IMR-90 (cell line): ENCODE data around the gene TMC7. TPM values are rescaled to one million over a fixed set of nuclear protein-coding genes. Genes with fewer than 3 reads are reported as not detected.
"Not testable (repeated sequence)": the region's sequence is repeated elsewhere in the genome, so short reads cannot be mapped to it uniquely, and the experiment has no call there.

ENCODE experiments used
- ATAC-seq: fragments of 200-7000 bp; cut with Tn5 transposase; 2 replicates; pipeline ENCODE4 v1.9.1; 2020; ENCODE audit warnings: low read depth, mild to moderate bottlenecking, moderate library complexity
- BruUV-seq: library from RNA; stranded (reverse); fragments of 400-500 nt; replicated peaks from 2 replicates; lab custom pipeline; 2021; lab: Mats Ljungman, UMichigan
- CTCF ChIA-PET: fragments of 300-600 bp; formaldehyde crosslinking; extraction: SDS; loops from one replicate; lab custom pipeline; 2021; ENCODE audit warnings: antibody characterized with exemption; lab: Yijun Ruan, JAX
- POLR2A ChIA-PET: fragments of 300-600 bp; sonication (Branson Sonifier 250); formaldehyde crosslinking; loops from one replicate; lab custom pipeline; 2022; ENCODE audit warnings: antibody characterized with exemption; ENCODE audit not compliant: unreplicated experiment; lab: Charles Lee
- DNase-seq: peaks from one replicate; pipeline ENCODE4 v3.0.0; 2013
- H2AFZ ChIP-seq: replicated peaks from 2 replicates; pipeline ENCODE3; 2013; ENCODE audit warnings: low read length, mild to moderate bottlenecking; ENCODE audit not compliant: poor library complexity
- H2AK5ac ChIP-seq: 2 replicates; pipeline ENCODE4 v1.6.1; 2013; ENCODE audit warnings: low read depth, low read length, inconsistent platforms
- H2AK9ac ChIP-seq: replicated peaks from 2 replicates; pipeline ENCODE3; 2013; ENCODE audit warnings: mild to moderate bottlenecking, low read depth, low read length, moderate library complexity; ENCODE audit not compliant: poor library complexity
- H2BK120ac ChIP-seq: 2 replicates; pipeline ENCODE4 v1.6.1; 2013; ENCODE audit warnings: low read depth, low read length, inconsistent platforms
- H2BK15ac ChIP-seq: 3 replicates; pipeline ENCODE4 v1.6.1; 2013; ENCODE audit warnings: low read depth, low read length, inconsistent platforms
- H2BK20ac ChIP-seq: 2 replicates; pipeline ENCODE4 v1.6.1; 2013; ENCODE audit warnings: low read depth, mild to moderate bottlenecking, inconsistent platforms, low read length, moderate library complexity
- H2BK5ac ChIP-seq: 2 replicates; pipeline ENCODE4 v1.6.1; 2013; ENCODE audit warnings: mild to moderate bottlenecking, low read depth, low read length, inconsistent platforms; ENCODE audit not compliant: poor library complexity, severe bottlenecking
- H3K14ac ChIP-seq: replicated peaks from 2 replicates; pipeline ENCODE4 v1.6.1; 2013; ENCODE audit warnings: low read depth, low read length, inconsistent platforms
- H3K18ac ChIP-seq: 2 replicates; pipeline ENCODE4 v1.6.1; 2013; ENCODE audit warnings: low read depth, low read length, control low read depth
- H3K23ac ChIP-seq: 2 replicates; pipeline ENCODE4 v1.6.1; 2013; ENCODE audit warnings: low read depth, low read length, inconsistent platforms
- H3K27ac ChIP-seq: 2 replicates; pipeline ENCODE4 v1.5.1; 2013; ENCODE audit warnings: mild to moderate bottlenecking, control low read depth, low read length; ENCODE audit not compliant: insufficient read depth
- H3K27me3 ChIP-seq: 2 replicates; pipeline ENCODE4 v1.6.1; 2013; ENCODE audit warnings: low read length; ENCODE audit not compliant: control insufficient read depth, insufficient read depth
- H3K36me3 ChIP-seq: 2 replicates; pipeline ENCODE4 v1.6.1; 2013; ENCODE audit warnings: low read length, mixed read lengths; ENCODE audit not compliant: control insufficient read depth, insufficient read depth
- H3K4ac ChIP-seq: 2 replicates; pipeline ENCODE4 v1.6.1; 2013; ENCODE audit warnings: low read depth, low read length, inconsistent platforms
- H3K4me1 ChIP-seq: 2 replicates; pipeline ENCODE4 v1.6.1; 2013; ENCODE audit warnings: low read length, mixed read lengths; ENCODE audit not compliant: control insufficient read depth, insufficient read depth
- H3K4me2 ChIP-seq: 2 replicates; pipeline ENCODE4 v1.6.1; 2013; ENCODE audit warnings: low read depth, mild to moderate bottlenecking, control low read depth, low read length, moderate library complexity
- H3K4me3 ChIP-seq: 2 replicates; pipeline ENCODE4 v1.5.1; 2013; ENCODE audit warnings: low read depth, mild to moderate bottlenecking, control low read depth, low read length, moderate library complexity; ENCODE audit not compliant: insufficient read depth
- H3K56ac ChIP-seq: 2 replicates; pipeline ENCODE4 v1.6.1; 2013; ENCODE audit warnings: low read length, inconsistent platforms; ENCODE audit not compliant: insufficient read depth; ENCODE audit errors: extremely low read depth
- H3K79me1 ChIP-seq, 2 experiments: 2 replicates each; pipeline ENCODE4 v1.6.1; 2013; ENCODE audit warnings: low read length in 2 of 2, inconsistent platforms in 1 of 2, low read depth in 1 of 2
- H3K9ac ChIP-seq: 2 replicates; pipeline ENCODE4 v1.6.1; 2013; ENCODE audit warnings: low read depth, low read length, control low read depth
- H3K9me1 ChIP-seq: 2 replicates; pipeline ENCODE4 v1.6.1; 2013; ENCODE audit warnings: low read length, inconsistent platforms; ENCODE audit not compliant: insufficient read depth
- H3K9me3 ChIP-seq: 2 replicates; pipeline ENCODE4 v1.6.1; 2013; ENCODE audit warnings: low read length; ENCODE audit not compliant: control insufficient read depth, insufficient read depth
- H4K20me1 ChIP-seq: 2 replicates; pipeline ENCODE4 v1.6.1; 2013; ENCODE audit warnings: low read length, inconsistent platforms; ENCODE audit not compliant: insufficient read depth
- H4K5ac ChIP-seq: 2 replicates; pipeline ENCODE4 v1.6.1; 2013; ENCODE audit warnings: mild to moderate bottlenecking, low read depth, low read length, control low read depth
- H4K8ac ChIP-seq, 2 experiments: 2 replicates each; pipeline ENCODE4 v1.6.1; 2013; ENCODE audit warnings: low read depth in 2 of 2, low read length in 2 of 2, control low read depth in 1 of 2, inconsistent platforms in 1 of 2
- H4K91ac ChIP-seq: 2 replicates; pipeline ENCODE4 v1.6.1; 2013; ENCODE audit warnings: low read depth, low read length, inconsistent platforms; ENCODE audit not compliant: insufficient read depth
- WGBS, 2 experiments: methylation state at CpG; one replicate each; pipeline versions ENCODE4 v1.1.5 to v1.1.7; 2013; ENCODE audit warnings: missing lambda C conversion rate in 2 of 2; ENCODE audit not compliant: insufficient read length in 1 of 2; ENCODE audit errors: extremely low coverage in 2 of 2; 5-methylcytosine and 5-hydroxymethylcytosine counted together
- dilution Hi-C: fragments of 300-500 bp; cut with HindIII; formaldehyde crosslinking; loops from one replicate; pipeline ENCODE4 v1.14.3; 2018; ENCODE audit warnings: low sequenced_read_pairs; ENCODE audit not compliant: unreplicated experiment
- in situ Hi-C: fragments of 300-500 bp; cut with MboI; formaldehyde crosslinking; loops from 3 replicates; pipeline ENCODE4 v1.14.3; 2019; ENCODE audit warnings: low sequenced_read_pairs, inconsistent platforms, mixed read lengths
- intact Hi-C: fragments of 100-400 bp; cut with micrococcal nuclease; formaldehyde crosslinking; loops from 2 replicates; pipeline ENCODE4 v1.10.0; 2022
- polyA plus RNA-seq, 3 experiments: library from polyadenylated mRNA; depleted of rRNA; stranded (reverse); fragments of >200 nt; gene quantifications; 2 replicates each; pipeline ENCODE4 v1.2.3, GENCODE V29; 2012; ENCODE audit warnings: low replicate concordance in 1 of 3
- total RNA-seq: library from RNA; depleted of rRNA; stranded (reverse); fragments of >200 nt; gene quantifications from 2 replicates; pipeline ENCODE4 v1.2.3, GENCODE V29; 2012

The TMC7 gene
- total and polyA plus RNA-seq, 2 of the 4 experiments (the other 2 are of a cell fraction) = 0.27 to 0.36 TPM

- H3K27ac ChIP-seq, H3K4me2 ChIP-seq, H2BK20ac ChIP-seq, H4K5ac ChIP-seq, H3K36me3 ChIP-seq, H3K79me1 ChIP-seq, H3K14ac ChIP-seq, H2AK5ac ChIP-seq, BruUV-seq, H4K91ac ChIP-seq, H2BK5ac ChIP-seq, H2BK120ac ChIP-seq, H3K4ac ChIP-seq, H2AFZ ChIP-seq, CTCF ChIA-PET, H2BK15ac ChIP-seq, H3K4me1 ChIP-seq, H2AK9ac ChIP-seq, ATAC-seq, dilution Hi-C loops, intact Hi-C loops, in situ Hi-C loops, H3K9ac ChIP-seq, H3K9me1 ChIP-seq, H3K18ac ChIP-seq, H3K4me3 ChIP-seq, H3K27me3 ChIP-seq, POLR2A ChIA-PET, DNase-seq, H3K56ac ChIP-seq, H4K8ac ChIP-seq, H3K9me3 ChIP-seq, H3K23ac ChIP-seq, H4K20me1 ChIP-seq: not testable (repeated sequence)
- no CpG with 5 or more reads among the region's 21 CpGs for WGBS, 2 experiments
Observed at GRCh38 chr16:18955874-18956580, 27.7 kb upstream of the TMC7 start.

GRCh38 chr16:18956658-18957241, 27.0 kb upstream of the TMC7 start:
- POLR2A ChIA-PET, BruUV-seq, H3K9ac ChIP-seq: not testable (repeated sequence)

More at GRCh38 chr16:18956658-18957241, 27.0 kb upstream of the TMC7 start:
- H3K4me1 ChIP-seq, H3K9me3 ChIP-seq, H2AK5ac ChIP-seq, H3K4me2 ChIP-seq, dilution Hi-C loops, H3K23ac ChIP-seq, H3K4me3 ChIP-seq, H2BK20ac ChIP-seq, H4K8ac ChIP-seq, H3K9me1 ChIP-seq, H3K79me1 ChIP-seq, H2BK120ac ChIP-seq, H3K14ac ChIP-seq, intact Hi-C loops, H4K91ac ChIP-seq, H3K56ac ChIP-seq, H2BK5ac ChIP-seq, H3K18ac ChIP-seq, H4K5ac ChIP-seq, H4K20me1 ChIP-seq, H3K27me3 ChIP-seq, H2BK15ac ChIP-seq, H3K27ac ChIP-seq, H2AK9ac ChIP-seq, CTCF ChIA-PET, DNase-seq, H2AFZ ChIP-seq, ATAC-seq, H3K4ac ChIP-seq, in situ Hi-C loops, H3K36me3 ChIP-seq: not testable (repeated sequence)
- no CpG with 5 or more reads among the region's 6 CpGs for WGBS, 2 experiments
